Left ventricle myocardium inferior (tissue), 1 donor: ENCODE measurements around the gene LDB3. TPM values are rescaled to one million over a fixed set of nuclear protein-coding genes. Genes with fewer than 3 reads are reported as not detected.

Experiments used
- DNase-seq: peaks from one replicate; pipeline ENCODE4 v3.0.0-alpha.2; 2020
- H3K27ac ChIP-seq: fragments of 200-600 bp; replicated peaks from 2 replicates; pipeline ENCODE4 v1.8.0; 2021
- H3K27me3 ChIP-seq: fragments of 200-600 bp; 2 replicates; pipeline ENCODE4 v1.8.0; 2021; ENCODE audit warnings: low read depth
- H3K36me3 ChIP-seq: fragments of 200-600 bp; 2 replicates; pipeline ENCODE4 v1.8.0; 2021
- H3K4me1 ChIP-seq: fragments of 200-600 bp; 2 replicates; pipeline ENCODE4 v1.8.0; 2021
- H3K4me3 ChIP-seq: fragments of 200-600 bp; 2 replicates; pipeline ENCODE4 v1.8.0; 2021; ENCODE audit warnings: mild to moderate bottlenecking, moderate library complexity
- H3K9me3 ChIP-seq: fragments of 200-600 bp; replicated peaks from 2 replicates; pipeline ENCODE4 v1.8.0; 2021
- intact Hi-C: fragments of 100-400 bp; cut with micrococcal nuclease; formaldehyde crosslinking; loops from one replicate; pipeline ENCODE4 v1.11.0; 2022
- total RNA-seq: library from RNA; stranded (reverse); fragmentation: NEBNext Ultra II Directional; extraction: Animal tissue kit (Norgen Biotek cat#: 25700); gene quantifications from one replicate; pipeline ENCODE4 v1.2.1, GENCODE V29; 2021
- TF ChIP-seq, protein P1 (sequence below): fragments of 200-600 bp; IDR thresholded peaks from 2 replicates; pipeline ENCODE4 v1.8.0; 2021; ENCODE audit warnings: antibody characterized with exemption, mild to moderate bottlenecking, borderline replicate concordance
- donor health status: DM: no; HTN: yes; CAD: no; lungs with severe emphysema.

Gene LDB3
- total RNA-seq, 1 donor from 2014 or later = 1,542 TPM

- Histone ChIP-seq H3K36me3 (peaks cover 32% of the 10 kb centered on the region), H3K4me1 (peaks cover 51% of the 10 kb centered on the region)
- intact Hi-C loops = no loop called here
Measured at GRCh38 chr10:86693275-86693674, 25.0 kb downstream of the LDB3 start.

DNA sequence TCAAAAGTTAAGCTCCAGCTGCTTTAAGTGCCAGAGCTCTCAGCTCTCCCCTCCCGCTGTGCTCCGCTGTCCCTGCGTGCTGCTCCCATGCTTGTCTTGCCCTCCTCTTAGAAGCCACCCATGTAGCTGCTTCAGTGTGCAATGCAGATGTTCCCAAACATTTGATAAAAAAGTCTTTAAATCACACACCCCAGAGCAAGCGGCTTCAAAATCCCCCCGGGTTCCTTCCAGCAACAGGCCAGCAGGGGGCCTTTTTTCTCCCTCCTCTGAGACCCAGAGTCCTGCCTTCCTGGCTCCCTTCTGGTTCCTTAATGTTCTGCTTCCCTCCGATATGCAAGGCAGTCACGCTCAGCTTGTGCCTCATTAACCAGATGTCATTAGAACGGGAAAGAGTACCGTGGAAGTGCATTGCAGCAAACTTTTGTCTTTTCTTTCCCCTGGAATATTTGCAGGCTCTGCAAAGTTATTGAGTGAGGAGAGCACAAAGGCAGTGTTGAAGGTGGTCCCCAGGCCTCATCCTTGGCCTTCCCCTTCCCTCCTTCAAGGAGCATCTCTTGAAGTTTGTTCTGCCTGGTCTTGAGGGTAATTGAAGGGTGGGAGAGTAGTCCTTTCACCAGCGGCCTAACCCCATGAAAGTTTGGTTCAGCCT lies 25.5 kb downstream of the LDB3 start:
- TF ChIP-seq, protein P1, sequence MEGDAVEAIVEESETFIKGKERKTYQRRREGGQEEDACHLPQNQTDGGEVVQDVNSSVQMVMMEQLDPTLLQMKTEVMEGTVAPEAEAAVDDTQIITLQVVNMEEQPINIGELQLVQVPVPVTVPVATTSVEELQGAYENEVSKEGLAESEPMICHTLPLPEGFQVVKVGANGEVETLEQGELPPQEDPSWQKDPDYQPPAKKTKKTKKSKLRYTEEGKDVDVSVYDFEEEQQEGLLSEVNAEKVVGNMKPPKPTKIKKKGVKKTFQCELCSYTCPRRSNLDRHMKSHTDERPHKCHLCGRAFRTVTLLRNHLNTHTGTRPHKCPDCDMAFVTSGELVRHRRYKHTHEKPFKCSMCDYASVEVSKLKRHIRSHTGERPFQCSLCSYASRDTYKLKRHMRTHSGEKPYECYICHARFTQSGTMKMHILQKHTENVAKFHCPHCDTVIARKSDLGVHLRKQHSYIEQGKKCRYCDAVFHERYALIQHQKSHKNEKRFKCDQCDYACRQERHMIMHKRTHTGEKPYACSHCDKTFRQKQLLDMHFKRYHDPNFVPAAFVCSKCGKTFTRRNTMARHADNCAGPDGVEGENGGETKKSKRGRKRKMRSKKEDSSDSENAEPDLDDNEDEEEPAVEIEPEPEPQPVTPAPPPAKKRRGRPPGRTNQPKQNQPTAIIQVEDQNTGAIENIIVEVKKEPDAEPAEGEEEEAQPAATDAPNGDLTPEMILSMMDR = peak; percentile 67
- Histone ChIP-seq H3K36me3 (peaks cover 37% of the 10 kb centered on the region), H3K27ac (peak overlapping the region; percentile 98), H3K9me3 (no peaks in the 10 kb centered on the region), H3K27me3 (no peaks in the 10 kb centered on the region), H3K4me1 (peaks cover 50% of the 10 kb centered on the region), H3K4me3 (peak overlapping the region; percentile 37)
- no peak for DNase-seq
- intact Hi-C loops = no loop called here

More at GRCh38 chr10:86693275-86693674, 25.0 kb downstream of the LDB3 start:
- no peak for DNase-seq
- Histone ChIP-seq H3K27me3 (no peaks in the 10 kb centered on the region), H3K9me3 (no peaks in the 10 kb centered on the region), H3K4me3 (peak overlapping the region; percentile 37), H3K27ac (peak overlapping the region; percentile 98)
- TF ChIP-seq, protein P1 = no peak

GRCh38 chr10:86698207-86698940 lies 30.1 kb downstream of the LDB3 start:
- Histone ChIP-seq H3K4me1 (peaks cover 41% of the 10 kb centered on the region), H3K4me3 (no peak overlapping the region), H3K9me3 (no peaks in the 10 kb centered on the region), H3K27ac (peak overlapping the region; percentile 59), H3K27me3 (no peaks in the 10 kb centered on the region), H3K36me3 (peaks cover 69% of the 10 kb centered on the region)
- intact Hi-C loops = no loop called here
- TF ChIP-seq, protein P1 = no peak
- no peak for DNase-seq

DNA sequence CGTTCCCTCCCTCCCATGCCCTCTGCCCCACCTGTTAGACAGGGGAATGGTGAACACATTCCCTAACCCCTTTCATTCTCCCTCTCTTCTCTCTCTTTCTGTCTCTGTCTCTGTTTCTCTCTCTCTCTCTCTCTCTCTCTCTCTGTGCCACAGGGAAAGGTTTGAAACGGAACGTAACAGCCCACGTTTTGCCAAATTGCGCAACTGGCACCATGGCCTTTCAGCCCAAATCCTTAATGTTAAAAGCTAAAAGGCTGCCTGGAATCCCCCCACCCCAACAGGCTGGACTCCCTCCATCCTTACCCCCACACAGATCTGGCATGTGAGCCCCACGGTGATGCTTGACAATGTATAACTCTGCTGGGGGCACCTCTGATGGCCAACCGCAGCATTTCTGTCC lies 30.8 kb downstream of the LDB3 start:
- Histone ChIP-seq H3K36me3 (peaks cover 69% of the 10 kb centered on the region), H3K9me3 (no peaks in the 10 kb centered on the region), H3K4me3 (no peak overlapping the region), H3K4me1 (peaks cover 36% of the 10 kb centered on the region), H3K27ac (peak overlapping the region; percentile 59), H3K27me3 (no peaks in the 10 kb centered on the region)
- intact Hi-C loops = no loop called here
- TF ChIP-seq, protein P1 = no peak
- DNase-seq = no peak

GRCh38 chr10:86699541-86699940 lies 31.2 kb downstream of the LDB3 start:
- H3K27me3 ChIP-seq = no peaks in the 10 kb centered on the region
- H3K4me3 ChIP-seq = no peak overlapping the region
- peak overlapping the region; percentile 59 for H3K27ac ChIP-seq
- H3K36me3 ChIP-seq = peaks cover 67% of the 10 kb centered on the region
- no peaks in the 10 kb centered on the region for H3K9me3 ChIP-seq
- peaks cover 36% of the 10 kb centered on the region for H3K4me1 ChIP-seq
- DNase-seq = no peak
- intact Hi-C loops = no loop called here
- TF ChIP-seq, protein P1 = no peak
